Ovary (tissue), 9 donors: ENCODE results near the gene CCDC184. TPM values are rescaled to one million over a fixed set of nuclear protein-coding genes. Genes with fewer than 3 reads are reported as not detected.

ENCODE experiments used
- DNase-seq, 5 donors: peaks; one replicate each; pipeline ENCODE4 v3.0.0-alpha.2; 2019 to 2020
- H3K27ac ChIP-seq, 2 donors: fragments of 200-600 bp; one replicate each; pipeline versions ENCODE4 v1.5.1 to v1.8.0; 2019 to 2022
- H3K27me3 ChIP-seq: fragments of 200-600 bp; one replicate; pipeline ENCODE4 v1.8.0; 2022
- H3K36me3 ChIP-seq: fragments of 200-600 bp; sonication (generic); one replicate; pipeline ENCODE4 v1.5.1; 2019
- H3K4me1 ChIP-seq: one replicate; pipeline ENCODE4 v1.8.1; 2013; ENCODE audit warnings: mild to moderate bottlenecking, moderate library complexity; ENCODE audit not compliant: insufficient read depth
- H3K4me3 ChIP-seq: fragments of 200-600 bp; sonication (generic); one replicate; pipeline ENCODE4 v1.5.1; 2017
- H3K9me3 ChIP-seq, 2 donors: fragments of 200-600 bp in 1 of 2; sonication (generic) in 1 of 2; one replicate each; pipeline versions ENCODE4 v1.5.1 to v1.8.1; 2013 to 2019; ENCODE audit warnings: mild to moderate bottlenecking in 1 of 2, moderate library complexity in 1 of 2
- EP300 ChIP-seq: sonication (generic); formaldehyde crosslinking; IDR thresholded peaks from one replicate; pipeline ENCODE4 v1.6.1; 2017; ENCODE audit warnings: antibody characterized with exemption
- POLR2A ChIP-seq: fragments of 450-650 bp; IDR thresholded peaks from one replicate; pipeline ENCODE4 v1.6.1; 2017; ENCODE audit warnings: antibody characterized with exemption, mild to moderate bottlenecking, moderate library complexity
- WGBS, 3 donors: extraction: QIAGEN DNeasy Blood & Tissue Kit in 1 of 3; methylation state at CpG; one replicate each; pipeline versions ENCODE4 v1.1.5 to v1.1.7; 2013 to 2017; 5-methylcytosine and 5-hydroxymethylcytosine counted together
- intact Hi-C, 4 donors: fragments of 100-400 bp; cut with DNase I; formaldehyde crosslinking; loops; one replicate each; pipeline versions ENCODE4 v1.11.0 to v1.15.1; 2022 to 2023
- polyA plus RNA-seq, 2 donors: library from polyadenylated mRNA; stranded (reverse); fragments of 200-250 nt in 1 of 2; fragments of 350-450 nt in 1 of 2; fragmentation: Illumina TruSeq in 1 of 2; extraction: RNeasy Lipid Tissue Mini Kit (QIAGEN cat#74804) in 1 of 2; gene quantifications; one replicate each; pipeline ENCODE4 v1.2.3, GENCODE V29; 2013 to 2014
- total RNA-seq, 7 donors: library from RNA; depleted of rRNA in 2 of 7; stranded (reverse); fragments of >200 nt in 2 of 7; fragmentation: NEBNext Ultra II Directional in 3 of 7; extraction: Animal tissue kit (Norgen Biotek cat#: 25700) in 3 of 7; gene quantifications; one replicate each; pipeline versions ENCODE4 v1.1.0 to v1.2.4, GENCODE V29; 2016 to 2023
- TF ChIP-seq, protein P1 (sequence below), 3 donors: fragments of 450-650 bp in 2 of 3; fragments of 200-600 bp in 1 of 3; IDR thresholded peaks; one replicate each; pipeline versions ENCODE4 v1.5.1 to v1.8.0; 2016 to 2022; ENCODE audit warnings: antibody characterized with exemption in 3 of 3, mild to moderate bottlenecking in 1 of 3
- donor health status: DM: no; HTN: no; CAD: no; lungs with moderate emphysema.
- donor health status: DM: no; HTN: no; CAD: no.
- donor health status: Bipolar disorder and iron deficiency.
- donor health status: DM: yes; HTN: yes; CAD: no.
- donor health status: DM: no; HTN: no; CAD: no.
- donor health status: DM: yes; HTN: yes; CAD: no.

The CCDC184 gene
- total and polyA plus RNA-seq, 9 donors, result 3.4 to 16.6 (median 6.0) TPM

DNA sequence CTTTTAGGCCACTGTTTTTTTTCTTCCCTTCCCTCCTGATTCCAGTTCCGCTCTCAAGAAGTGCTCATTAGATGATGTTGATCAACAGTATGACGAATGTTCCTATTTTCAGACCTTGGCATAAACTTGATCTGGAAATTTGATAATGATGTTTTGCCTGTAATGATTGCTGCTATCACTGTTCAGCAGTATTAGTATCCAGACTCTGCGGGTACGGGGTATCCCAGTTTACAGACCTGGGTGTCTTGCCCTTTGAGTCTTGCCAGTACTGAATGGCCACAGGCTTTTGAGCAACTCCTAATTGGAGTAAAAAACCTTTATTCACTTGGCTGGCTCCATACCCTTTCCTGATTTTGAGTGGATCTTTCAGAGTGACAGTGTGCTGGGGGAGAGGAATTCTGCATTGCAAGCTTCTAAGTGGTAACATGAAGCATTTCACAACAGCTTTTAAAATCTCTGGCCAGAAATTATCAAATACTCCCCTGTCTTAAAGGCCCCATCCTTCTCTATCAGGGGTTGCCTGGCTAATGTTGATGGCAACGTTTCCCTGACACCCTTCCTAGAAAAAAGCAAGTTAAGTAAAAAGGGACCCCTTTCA lies 20.2 kb upstream of the CCDC184 start:
- no peak overlapping the region for H3K4me3 ChIP-seq
- DNase-seq, result no peak
- H3K36me3 ChIP-seq, result no peaks in the 10 kb centered on the region
- no peak overlapping the region for H3K27ac ChIP-seq
- H3K9me3 ChIP-seq, result no peaks in the 10 kb centered on the region
- H3K27me3 ChIP-seq, result no peaks in the 10 kb centered on the region
- intact Hi-C loops, result loop anchor here in 3 of 4 donors (10.0 kb wide), 1 partner anchor 78 kb away; no protein-coding TSS in a partner anchor
- TF ChIP-seq, protein P1, sequence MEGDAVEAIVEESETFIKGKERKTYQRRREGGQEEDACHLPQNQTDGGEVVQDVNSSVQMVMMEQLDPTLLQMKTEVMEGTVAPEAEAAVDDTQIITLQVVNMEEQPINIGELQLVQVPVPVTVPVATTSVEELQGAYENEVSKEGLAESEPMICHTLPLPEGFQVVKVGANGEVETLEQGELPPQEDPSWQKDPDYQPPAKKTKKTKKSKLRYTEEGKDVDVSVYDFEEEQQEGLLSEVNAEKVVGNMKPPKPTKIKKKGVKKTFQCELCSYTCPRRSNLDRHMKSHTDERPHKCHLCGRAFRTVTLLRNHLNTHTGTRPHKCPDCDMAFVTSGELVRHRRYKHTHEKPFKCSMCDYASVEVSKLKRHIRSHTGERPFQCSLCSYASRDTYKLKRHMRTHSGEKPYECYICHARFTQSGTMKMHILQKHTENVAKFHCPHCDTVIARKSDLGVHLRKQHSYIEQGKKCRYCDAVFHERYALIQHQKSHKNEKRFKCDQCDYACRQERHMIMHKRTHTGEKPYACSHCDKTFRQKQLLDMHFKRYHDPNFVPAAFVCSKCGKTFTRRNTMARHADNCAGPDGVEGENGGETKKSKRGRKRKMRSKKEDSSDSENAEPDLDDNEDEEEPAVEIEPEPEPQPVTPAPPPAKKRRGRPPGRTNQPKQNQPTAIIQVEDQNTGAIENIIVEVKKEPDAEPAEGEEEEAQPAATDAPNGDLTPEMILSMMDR (IDR thresholded peaks at IDR 0.05), result no peak
- TF ChIP-seq EP300 (no peak), POLR2A (no peak)
- WGBS, 3 donors, result 63 to 69% (median 63%) methylated on average over 5 of the region's 5 CpGs
- no peaks in the 10 kb centered on the region for H3K4me1 ChIP-seq

DNA sequence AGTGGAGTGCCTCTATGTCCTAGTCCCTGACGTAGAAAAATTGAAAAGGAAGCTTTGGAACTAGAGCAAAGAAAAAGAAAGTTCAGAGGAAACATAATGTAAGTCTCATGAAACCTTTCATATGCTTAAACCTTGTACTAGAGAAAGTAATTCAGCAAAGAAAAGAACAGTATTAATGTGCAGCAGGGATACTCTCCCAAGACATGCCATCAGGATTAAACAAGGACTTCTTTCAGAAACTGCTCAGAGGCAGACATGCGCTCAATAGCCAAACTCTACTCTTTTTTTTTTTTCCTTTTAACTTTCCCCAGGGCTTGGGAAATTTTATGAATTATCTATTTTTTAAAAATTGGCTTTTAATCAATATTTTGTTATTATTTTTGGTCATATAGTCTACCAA lies 19.0 kb upstream of the CCDC184 start:
- 71 to 77% (median 75%) methylated on average over 2 of the region's 2 CpGs for WGBS, 3 donors
- H3K9me3 ChIP-seq, result no peaks in the 10 kb centered on the region
- H3K4me1 ChIP-seq, result no peaks in the 10 kb centered on the region
- H3K27ac ChIP-seq, result no peak overlapping the region
- H3K36me3 ChIP-seq, result no peaks in the 10 kb centered on the region
- no peak overlapping the region for H3K4me3 ChIP-seq
- no peak for DNase-seq
- intact Hi-C loops, result loop anchor here in 3 of 4 donors (10.0 kb wide), 1 partner anchor 80 kb away; no protein-coding TSS in a partner anchor
- TF ChIP-seq, protein P1 (IDR thresholded peaks at IDR 0.05), result no peak
- TF ChIP-seq POLR2A (no peak), EP300 (no peak)
- no peaks in the 10 kb centered on the region for H3K27me3 ChIP-seq

DNA sequence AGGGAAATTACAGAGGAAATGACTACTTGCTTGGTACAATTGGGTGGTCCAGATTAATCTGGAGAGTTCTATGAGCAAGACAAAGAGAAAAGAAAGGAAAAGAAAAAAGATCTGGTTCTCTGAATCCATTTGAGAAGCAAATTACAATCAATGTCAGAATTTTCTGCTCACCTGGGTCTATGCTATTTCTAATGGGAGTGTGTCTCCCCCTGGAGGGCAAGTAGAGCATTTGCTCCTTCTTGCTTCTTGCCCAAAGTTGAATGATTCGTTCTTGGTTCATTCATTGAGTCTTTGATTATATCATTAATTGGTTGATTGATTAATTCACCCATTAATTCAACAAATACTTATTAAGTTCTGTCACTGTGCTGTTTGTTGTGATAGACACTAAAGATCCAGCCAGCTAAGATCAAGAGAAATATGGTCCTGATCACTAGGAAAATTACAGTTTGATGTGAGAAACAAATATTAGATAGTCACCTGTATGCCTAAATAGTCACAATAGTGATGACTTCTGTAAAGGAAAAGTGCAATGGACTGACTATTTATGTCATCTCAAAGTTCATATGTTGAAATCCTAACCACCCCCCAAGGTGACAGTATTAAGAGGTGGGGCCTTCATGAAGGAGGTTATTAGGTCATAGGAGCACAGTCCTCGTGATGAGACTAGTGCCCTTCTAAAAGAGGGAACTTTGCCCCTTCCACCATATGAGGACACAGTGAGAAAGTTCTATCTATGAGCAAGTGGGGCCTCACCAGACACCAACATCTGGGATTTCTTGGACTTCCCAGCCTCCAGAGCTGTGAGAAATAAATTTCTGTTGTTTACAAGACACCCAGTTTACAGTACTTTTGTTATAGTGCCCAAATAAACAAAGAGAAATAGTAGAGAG lies 18.1 kb upstream of the CCDC184 start:
- no peaks in the 10 kb centered on the region for H3K27me3 ChIP-seq
- H3K36me3 ChIP-seq, result no peaks in the 10 kb centered on the region
- no peaks in the 10 kb centered on the region for H3K4me1 ChIP-seq
- 11 to 13% (median 13%) methylated on average over 2 of the region's 2 CpGs for WGBS, 3 donors
- H3K4me3 ChIP-seq, result no peak overlapping the region
- H3K27ac ChIP-seq, result no peak overlapping the region
- no peaks in the 10 kb centered on the region for H3K9me3 ChIP-seq
- no peak for DNase-seq
- intact Hi-C loops, result loop anchor here in 3 of 4 donors (10.0 kb wide), 1 partner anchor 81 kb away; no protein-coding TSS in a partner anchor
- TF ChIP-seq EP300, result no peak
- TF ChIP-seq, protein P1 (IDR thresholded peaks at IDR 0.05), result peak; percentile 64 to 84 (median 74)

DNA sequence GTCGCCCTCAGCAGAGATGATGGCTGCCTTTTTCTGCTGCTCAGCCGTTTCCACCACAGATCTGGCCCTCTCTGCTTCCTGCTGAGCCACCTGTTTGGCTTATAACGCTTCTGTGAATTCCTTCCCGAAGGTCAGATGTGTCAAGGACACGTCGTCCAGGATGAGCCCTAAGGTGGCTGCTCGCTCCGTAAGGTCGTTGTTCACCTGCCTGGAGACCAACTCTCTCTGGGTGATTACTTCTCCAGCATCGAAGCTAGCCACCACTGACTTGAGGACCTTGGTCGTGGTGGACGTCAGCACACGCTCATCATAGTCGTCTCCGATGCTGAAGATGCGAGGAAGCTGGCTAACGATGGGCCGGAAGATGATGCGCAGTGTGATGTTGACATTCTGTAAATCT lies 14.4 kb upstream of the CCDC184 start:
- 83 to 85% (median 84%) methylated on average over 19 of the region's 19 CpGs for WGBS, 3 donors
- intact Hi-C loops, result loop anchor here in 3 of 4 donors (10.0 kb wide), 1 partner anchor 84 kb away; no protein-coding TSS in a partner anchor
- DNase-seq, result no peak
- Histone ChIP-seq H3K4me1 (no peaks in the 10 kb centered on the region), H3K27ac (no peak overlapping the region), H3K4me3 (no peak overlapping the region), H3K9me3 (no peaks in the 10 kb centered on the region), H3K36me3 (no peaks in the 10 kb centered on the region), H3K27me3 (no peaks in the 10 kb centered on the region)
- TF ChIP-seq EP300, result no peak
- TF ChIP-seq, protein P1 (IDR thresholded peaks at IDR 0.05), result no peak
- TF ChIP-seq POLR2A, result no peak
